Nucleus accumbens (tissue), 56 donors: Measurements from ENCODE around the gene MACROH2A2.
"Not testable (repeated sequence)": the region's sequence is repeated elsewhere in the genome, so short reads cannot be mapped to it uniquely, and the experiment has no call there.

ENCODE experiments used
- DNase-seq, 56 donors: peaks; one replicate each; lab custom pipeline; 2025; lab: John Stamatoyannopoulos, UW

MACROH2A2 gene

GRCh38 chr10:70146489-70147258, 94.0 kb downstream of the MACROH2A2 start, which contains the start of gene TYSND1:
TSS of gene TYSND1 (minus strand) at chr10:70146700. CDS start at chr10:70146586, 114 bp downstream.
- DNase-seq, result peak in 55 of 56 donors; percentile 56 to 98 (median 93)

GRCh38 chr10:70147259-70147625, 94.6 kb downstream of the MACROH2A2 start:
- no peak for DNase-seq

- DNase-seq, result no peak
Measured at GRCh38 chr10:70148516-70148915, 95.9 kb downstream of the MACROH2A2 start.

- DNase-seq, result no peak
Measured at GRCh38 chr10:70155255-70155838, 102.7 kb downstream of the MACROH2A2 start.

GRCh38 chr10:70158113-70158512, 105.5 kb downstream of the MACROH2A2 start:
- no peak for DNase-seq

- not testable (repeated sequence) for DNase-seq
Measured at GRCh38 chr10:70159366-70159765, 106.7 kb downstream of the MACROH2A2 start.

- no peak for DNase-seq
Measured at GRCh38 chr10:70160798-70161197, 108.2 kb downstream of the MACROH2A2 start.
